Loucy (cell line): Measurements from ENCODE around the gene COL2A1.

Experiments used
- H2AFZ ChIP-seq: fragments of 200-600 bp; sonication (generic); 2 replicates; pipeline ENCODE4 v1.6.0; 2016; ENCODE audit warnings: antibody characterized with exemption, mild to moderate bottlenecking, low read length, moderate library complexity
- H3F3A ChIP-seq: fragments of 200-600 bp; 2 replicates; pipeline ENCODE4 v1.6.0; 2016; ENCODE audit warnings: antibody characterized with exemption, low read depth, mild to moderate bottlenecking
- H3K27me3 ChIP-seq: fragments of 200-600 bp; sonication (generic); 2 replicates; pipeline ENCODE4 v1.6.1; 2014; ENCODE audit warnings: low read length, mild to moderate bottlenecking; ENCODE audit not compliant: insufficient read depth, poor library complexity, severe bottlenecking
- H3K36me3 ChIP-seq: fragments of 200-600 bp; sonication (generic); 2 replicates; pipeline ENCODE4 v1.6.1; 2016; ENCODE audit warnings: low read length; ENCODE audit not compliant: insufficient read depth
- H3K4me1 ChIP-seq: fragments of 200-600 bp; sonication (generic); 2 replicates; pipeline ENCODE4 v1.5.1; 2014; ENCODE audit warnings: low read length, mild to moderate bottlenecking; ENCODE audit not compliant: insufficient read depth, poor library complexity, severe bottlenecking
- H3K4me2 ChIP-seq: fragments of 200-600 bp; sonication (generic); 2 replicates; pipeline ENCODE4 v1.6.0; 2014; ENCODE audit warnings: antibody characterized with exemption, low read length, low read depth, mild to moderate bottlenecking; ENCODE audit not compliant: poor library complexity, severe bottlenecking
- H3K4me3 ChIP-seq: fragments of 200-600 bp; sonication (generic); 2 replicates; pipeline ENCODE4 v1.5.1; 2014; ENCODE audit warnings: low read length, mild to moderate bottlenecking, mixed read lengths; ENCODE audit not compliant: poor library complexity, severe bottlenecking
- H3K79me2 ChIP-seq: fragments of 200-600 bp; sonication (generic); 2 replicates; pipeline ENCODE4 v1.6.1; 2014; ENCODE audit warnings: low read length; ENCODE audit not compliant: insufficient read depth
- H3K9ac ChIP-seq: fragments of 200-600 bp; sonication (generic); 2 replicates; pipeline ENCODE4 v1.6.0; 2014; ENCODE audit warnings: mild to moderate bottlenecking, low read depth, low read length, moderate library complexity; ENCODE audit not compliant: poor library complexity, severe bottlenecking
- H3K9me2 ChIP-seq: fragments of 200-600 bp; sonication (generic); replicated peaks from 2 replicates; pipeline ENCODE4 v1.6.1; 2016; ENCODE audit warnings: low read depth, low read length, mixed read lengths
- H3K9me3 ChIP-seq: fragments of 200-600 bp; sonication (generic); 2 replicates; pipeline ENCODE4 v1.6.1; 2014; ENCODE audit warnings: mild to moderate bottlenecking, antibody characterized with exemption, low read length, low read depth; ENCODE audit not compliant: insufficient read depth
- H4K20me1 ChIP-seq: fragments of 200-600 bp; sonication (generic); 2 replicates; pipeline ENCODE4 v1.6.0; 2014; ENCODE audit warnings: antibody characterized with exemption, low read length, mild to moderate bottlenecking; ENCODE audit not compliant: insufficient read depth, poor library complexity, severe bottlenecking
- CTCF ChIP-seq: fragments of 200-600 bp; sonication (generic); conservative IDR thresholded peaks from 2 replicates; pipeline ENCODE4 v1.5.1; 2014; ENCODE audit warnings: mild to moderate bottlenecking, antibody characterized with exemption, low read length
- EZH2phosphoT487 ChIP-seq: fragments of 200-600 bp; IDR thresholded peaks from 2 replicates; pipeline ENCODE4 v1.6.1; 2018; ENCODE audit warnings: antibody characterized with exemption, mild to moderate bottlenecking, moderate library complexity, borderline replicate concordance

The COL2A1 gene

DNA sequence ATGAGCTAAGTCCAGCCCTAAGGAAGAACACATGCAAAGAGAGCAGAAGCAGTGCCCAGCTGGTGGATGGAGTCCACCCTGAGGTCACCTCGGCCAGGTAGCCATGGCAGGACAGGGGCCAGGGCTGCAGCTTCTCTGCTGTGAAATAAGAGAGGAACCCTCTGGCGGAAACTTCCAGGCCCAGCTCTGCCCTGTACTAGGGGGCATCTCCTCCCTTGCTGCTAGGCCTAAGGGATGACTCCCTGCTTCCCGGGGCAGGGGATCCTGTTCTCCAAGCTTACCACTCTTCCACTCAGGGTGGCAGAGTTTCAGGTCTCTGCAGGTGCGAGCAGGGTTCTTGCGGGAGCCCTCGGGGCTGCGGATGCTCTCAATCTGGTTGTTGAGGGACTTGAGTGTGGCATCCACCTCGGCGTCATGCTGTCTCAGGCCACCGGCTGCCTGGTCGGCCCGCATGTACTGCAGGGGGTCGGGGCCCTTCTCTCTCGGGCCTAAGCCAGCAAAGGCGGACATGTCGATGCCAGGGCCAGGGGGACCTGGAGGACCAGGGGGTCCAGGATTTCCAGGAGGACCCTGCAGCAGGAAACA, 29.1 kb downstream of the COL2A1 start:
- H3K79me2 ChIP-seq = no peaks in the 10 kb centered on the region
- no peaks in the 10 kb centered on the region for H3K9me3 ChIP-seq
- H3K9ac ChIP-seq = no peak overlapping the region
- H3K4me1 ChIP-seq = no peaks in the 10 kb centered on the region
- H4K20me1 ChIP-seq = no peaks in the 10 kb centered on the region
- no peaks in the 10 kb centered on the region for H3K9me2 ChIP-seq
- no peak overlapping the region for H3K4me3 ChIP-seq
- H2AFZ ChIP-seq = no peak overlapping the region
- TF ChIP-seq EZH2phosphoT487 (no peak), CTCF (no peak)
- no peaks in the 10 kb centered on the region for H3F3A ChIP-seq
- H3K27me3 ChIP-seq = no peaks in the 10 kb centered on the region
- peaks cover 26% of the 10 kb centered on the region; the same call in 1 of the 2 replicates for H3K36me3 ChIP-seq
- no peak overlapping the region for H3K4me2 ChIP-seq

DNA sequence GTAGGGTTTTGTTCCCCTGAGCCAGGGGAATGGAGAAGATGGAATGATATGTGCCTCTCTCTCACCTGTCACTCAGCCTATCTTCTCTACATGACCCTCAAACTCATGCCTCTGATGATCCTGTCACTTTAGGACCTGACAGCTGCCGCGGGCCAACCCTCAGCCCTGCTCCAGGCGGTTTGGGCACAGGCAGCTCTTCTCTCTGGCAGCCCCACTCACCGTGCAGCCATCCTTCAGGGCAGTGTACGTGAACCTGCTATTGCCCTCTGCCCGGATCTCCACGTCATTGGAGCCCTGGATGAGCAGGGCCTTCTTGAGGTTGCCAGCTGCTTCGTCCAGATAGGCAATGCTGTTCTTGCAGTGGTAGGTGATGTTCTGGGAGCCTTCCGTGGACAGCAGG, 30.4 kb downstream of the COL2A1 start:
- Histone ChIP-seq H3K36me3 (peaks cover 26% of the 10 kb centered on the region; the same call in 1 of the 2 replicates), H3K27me3 (no peaks in the 10 kb centered on the region), H3F3A (no peaks in the 10 kb centered on the region), H3K4me2 (no peak overlapping the region), H3K9me2 (no peaks in the 10 kb centered on the region), H3K4me3 (no peak overlapping the region), H3K9me3 (no peaks in the 10 kb centered on the region), H2AFZ (no peak overlapping the region), H4K20me1 (no peaks in the 10 kb centered on the region), H3K79me2 (no peaks in the 10 kb centered on the region), H3K9ac (no peak overlapping the region), H3K4me1 (no peaks in the 10 kb centered on the region)
- TF ChIP-seq EZH2phosphoT487 (no peak), CTCF (no peak)

- peaks cover 33% of the 10 kb centered on the region; the same call in 1 of the 2 replicates for H3K36me3 ChIP-seq
- no peak overlapping the region for H3K9ac ChIP-seq
- H3K4me3 ChIP-seq = no peak overlapping the region
- no peaks in the 10 kb centered on the region for H3K79me2 ChIP-seq
- H3K27me3 ChIP-seq = no peaks in the 10 kb centered on the region
- no peaks in the 10 kb centered on the region for H3F3A ChIP-seq
- TF ChIP-seq EZH2phosphoT487 (no peak), CTCF (no peak)
- H2AFZ ChIP-seq = no peak overlapping the region
- H3K4me1 ChIP-seq = no peaks in the 10 kb centered on the region
- no peaks in the 10 kb centered on the region for H4K20me1 ChIP-seq
- H3K4me2 ChIP-seq = no peak overlapping the region
- H3K9me2 ChIP-seq = no peaks in the 10 kb centered on the region
- no peaks in the 10 kb centered on the region for H3K9me3 ChIP-seq
Observed at GRCh38 chr12:47972895-47973294, 31.4 kb downstream of the COL2A1 start.
